NCI-H146 treated with DMSO at 0.1 percent for 48 hours (cell line): ENCODE results near the gene F2.

Experiments used
- DNase-seq: peaks from one replicate; lab custom pipeline; 2025; ENCODE audit not compliant: unreplicated experiment; lab: John Stamatoyannopoulos, UW

The F2 gene

DNA sequence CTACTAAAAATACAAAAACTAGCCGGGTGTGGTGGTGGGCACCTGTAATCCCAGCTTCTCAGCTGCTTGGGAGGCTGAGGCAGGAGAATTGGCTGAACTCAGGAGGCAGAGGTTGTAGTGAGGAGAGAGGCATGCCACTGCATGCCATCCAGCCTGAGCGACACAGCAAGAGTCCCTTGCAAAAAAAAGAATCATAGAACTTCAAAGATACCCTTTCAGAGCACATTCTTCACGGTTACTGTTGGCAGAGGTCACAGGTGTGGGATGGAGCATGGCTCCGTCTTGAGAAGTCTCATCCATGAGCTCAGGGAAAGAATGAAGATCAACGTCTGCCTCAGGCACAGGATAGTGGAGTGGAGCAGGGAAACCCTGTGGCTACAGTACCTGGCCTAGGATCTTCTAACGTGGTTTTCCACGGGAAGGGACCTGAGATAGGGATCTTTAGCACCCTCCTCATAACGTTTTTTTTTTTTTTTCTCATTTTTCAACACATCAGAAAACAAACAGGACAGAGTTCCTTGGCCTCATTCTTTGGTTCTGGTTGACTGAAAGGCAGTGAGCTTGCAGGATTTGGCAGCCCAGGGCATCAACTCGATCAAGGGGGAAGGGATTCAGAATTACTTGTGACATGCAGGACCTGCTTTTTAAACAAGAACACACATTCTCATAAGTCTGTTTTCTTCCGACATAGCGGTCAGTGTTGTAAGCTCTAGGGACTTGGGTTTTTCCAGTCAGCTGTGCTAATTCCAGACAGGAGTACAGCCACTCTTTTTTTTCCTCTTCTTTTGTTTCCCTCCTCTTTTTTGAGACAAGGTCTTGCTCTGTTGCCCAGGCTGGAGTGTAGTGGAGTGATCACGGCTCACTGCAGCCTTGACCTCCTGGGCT lies 22.8 kb downstream of the F2 start:
- no peak for DNase-seq

DNA sequence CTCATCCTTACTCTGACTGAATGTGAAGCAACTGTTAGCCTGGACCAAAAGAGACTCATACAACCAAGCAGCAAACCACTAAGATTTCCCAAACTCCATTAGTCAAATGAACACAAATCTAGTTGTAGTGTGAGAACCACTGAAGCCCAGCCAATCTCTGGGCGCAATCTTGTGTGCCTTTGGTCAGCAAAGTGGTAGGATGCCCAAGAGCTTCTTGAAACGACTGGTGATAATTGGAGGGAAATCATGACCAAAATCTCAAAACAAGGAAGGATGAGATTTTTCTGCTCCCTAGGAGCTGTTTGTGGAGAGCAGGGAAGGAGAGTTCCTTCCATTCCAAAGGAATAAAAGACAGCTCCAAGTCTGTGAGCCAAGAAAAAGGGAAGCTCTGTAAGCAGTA lies 24.0 kb downstream of the F2 start:
- DNase-seq, result no peak

DNA sequence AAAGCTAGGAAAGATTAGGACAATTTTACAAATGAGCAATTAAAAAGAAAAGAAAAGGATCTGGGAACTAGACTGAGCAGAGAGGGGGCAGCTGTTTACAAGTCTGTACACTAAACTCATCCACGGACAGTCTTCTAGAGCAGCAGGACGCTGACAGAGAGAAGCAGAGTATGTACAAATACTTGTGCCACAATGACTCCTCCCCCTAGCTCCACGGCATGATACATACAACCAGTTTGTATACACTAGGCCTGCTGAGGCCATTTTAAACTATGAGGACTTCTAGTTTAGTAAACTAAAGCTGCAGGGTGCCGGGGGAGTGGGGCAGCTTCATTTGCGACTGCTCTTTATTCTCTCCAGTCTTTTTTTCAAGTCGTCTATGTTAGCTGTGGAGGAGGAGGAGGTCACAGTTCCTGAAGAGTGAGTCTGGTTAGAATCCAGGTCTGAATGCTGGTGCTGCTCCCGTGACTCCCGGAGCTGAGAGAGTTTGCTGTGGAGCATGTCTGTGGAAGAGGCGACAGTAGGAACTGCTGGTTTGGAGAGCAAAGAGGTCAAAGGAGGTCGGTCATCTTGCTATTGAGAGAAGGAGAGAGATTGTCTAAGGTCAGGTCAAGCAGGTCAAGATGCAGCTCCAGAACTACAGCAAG lies 24.8 kb downstream of the F2 start:
- no peak for DNase-seq

DNA sequence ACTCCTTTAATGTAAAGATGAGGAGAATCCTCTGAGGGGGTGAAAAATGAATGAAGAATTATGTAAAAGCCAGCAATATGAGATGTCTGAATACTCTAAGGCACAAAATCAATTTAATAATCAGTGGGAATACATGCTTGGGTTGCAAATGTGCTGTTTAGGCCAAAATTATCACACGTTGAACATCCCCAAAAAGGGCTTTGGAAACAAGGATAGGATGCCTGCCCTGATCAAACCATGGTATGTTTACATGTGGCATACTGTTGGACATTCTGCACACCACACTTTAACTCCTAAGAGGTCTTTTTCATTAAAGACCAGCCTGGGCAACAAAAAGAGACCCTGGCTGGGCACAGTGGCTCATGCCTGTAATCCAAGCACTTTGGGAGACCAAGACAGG lies 26.3 kb downstream of the F2 start:
- DNase-seq, result no peak

DNA sequence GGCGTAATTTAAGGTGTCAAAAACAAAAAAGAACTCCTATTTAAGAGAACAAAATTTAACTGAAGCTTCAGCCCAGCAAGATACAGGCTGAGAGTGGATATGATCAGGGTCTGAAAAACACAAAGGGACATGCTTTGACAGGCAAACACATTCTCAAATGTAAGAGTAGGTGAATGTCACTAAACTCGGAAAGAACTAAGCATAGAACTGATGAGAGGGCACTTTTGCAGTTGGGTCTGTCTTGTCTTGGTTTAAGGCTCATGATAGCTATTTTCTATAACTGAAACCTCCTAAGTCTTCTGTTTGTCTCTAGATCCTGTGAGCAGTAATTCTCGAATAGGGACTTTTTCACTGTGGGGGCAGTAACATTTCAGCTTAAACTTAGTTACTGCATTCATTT lies 27.0 kb downstream of the F2 start:
- no peak for DNase-seq

DNA sequence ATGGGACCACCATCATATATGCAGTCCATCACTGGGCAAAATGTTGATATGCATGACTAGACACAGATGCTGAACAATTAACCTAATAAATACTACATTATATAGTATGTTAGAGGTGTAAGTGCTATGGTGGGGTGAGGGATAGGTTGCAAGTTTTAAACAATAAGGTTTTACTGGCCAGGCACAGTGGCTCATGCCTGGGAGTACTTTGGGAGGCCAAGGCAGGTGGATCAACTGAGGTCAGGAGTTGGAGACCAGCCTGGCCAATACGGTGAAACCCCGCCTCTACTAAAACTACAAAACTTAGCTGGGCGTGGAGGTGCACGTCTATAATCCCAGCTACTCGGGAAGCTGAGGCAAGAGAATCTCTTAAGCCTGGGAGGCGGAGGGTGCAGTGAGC lies 28.1 kb downstream of the F2 start:
- no peak for DNase-seq

DNA sequence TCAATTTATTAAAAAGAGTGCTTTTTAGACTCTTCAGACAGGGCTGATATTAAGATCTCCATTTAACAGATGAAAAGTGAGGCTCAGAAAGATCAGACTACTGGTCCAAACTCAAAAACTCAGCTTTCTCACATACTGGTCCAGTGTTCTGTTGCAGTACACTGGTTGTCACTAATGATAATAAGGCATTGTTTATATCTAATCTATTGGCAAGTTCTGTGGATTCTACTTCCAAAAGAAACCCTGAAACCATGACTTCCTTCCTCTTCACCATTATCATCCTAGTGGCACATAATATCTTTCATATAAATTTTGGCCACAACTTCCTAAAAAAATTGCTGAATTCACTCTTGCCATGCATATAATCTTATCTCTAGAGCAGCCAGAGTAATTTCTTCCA lies 36.9 kb downstream of the F2 start:
- DNase-seq, result no peak

DNA sequence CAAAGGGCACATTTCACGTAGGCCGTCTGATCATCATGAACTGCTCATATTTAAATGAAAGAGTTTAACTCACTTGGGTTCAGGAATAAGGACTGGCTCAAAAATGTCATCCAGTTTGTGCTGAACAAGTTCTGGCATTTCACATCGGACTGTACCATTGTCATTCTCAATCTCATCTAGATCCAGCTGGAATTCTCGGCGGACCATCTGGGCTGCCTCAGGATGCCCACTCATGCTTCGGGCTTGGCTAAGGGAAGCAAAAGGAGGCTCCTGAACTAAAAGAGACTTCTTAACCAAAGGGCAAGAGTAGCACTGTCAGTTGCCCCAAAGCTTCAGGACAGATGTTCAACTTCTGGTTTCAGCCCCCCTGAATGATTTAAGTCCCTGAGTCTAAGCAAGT lies 40.2 kb downstream of the F2 start:
- no peak for DNase-seq

DNA sequence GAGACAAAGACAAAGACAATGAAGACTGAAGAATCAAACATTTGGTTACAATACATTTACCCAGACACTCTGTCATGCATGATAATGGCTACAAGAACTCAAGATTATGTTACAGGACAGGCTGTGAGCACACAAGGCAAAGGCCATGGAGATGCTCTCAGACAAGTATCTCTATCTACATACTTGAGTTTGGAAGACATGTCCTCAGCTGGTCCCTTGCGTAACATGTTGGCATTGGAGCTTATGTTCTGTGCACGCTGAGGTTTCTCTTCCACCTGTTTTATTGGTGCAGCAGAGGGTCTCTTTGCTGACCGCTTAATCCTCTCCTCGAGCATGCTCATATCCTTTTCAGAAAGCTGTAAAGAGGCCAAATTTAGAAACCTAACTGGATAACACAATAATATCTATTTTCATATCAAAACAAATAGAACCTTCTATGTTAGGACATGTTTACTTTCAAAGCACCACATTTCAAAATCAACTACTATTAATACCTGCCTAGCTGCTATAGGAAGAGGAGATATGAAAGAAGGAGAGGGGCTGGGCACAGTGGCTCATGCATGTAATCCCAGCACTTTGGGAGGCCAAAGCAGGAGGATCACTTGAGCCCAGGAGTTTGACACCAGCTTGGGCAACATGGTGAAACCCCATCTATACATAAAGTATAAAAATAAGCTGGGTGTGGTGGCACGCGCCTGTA lies 41.6 kb downstream of the F2 start:
- no peak for DNase-seq

DNA sequence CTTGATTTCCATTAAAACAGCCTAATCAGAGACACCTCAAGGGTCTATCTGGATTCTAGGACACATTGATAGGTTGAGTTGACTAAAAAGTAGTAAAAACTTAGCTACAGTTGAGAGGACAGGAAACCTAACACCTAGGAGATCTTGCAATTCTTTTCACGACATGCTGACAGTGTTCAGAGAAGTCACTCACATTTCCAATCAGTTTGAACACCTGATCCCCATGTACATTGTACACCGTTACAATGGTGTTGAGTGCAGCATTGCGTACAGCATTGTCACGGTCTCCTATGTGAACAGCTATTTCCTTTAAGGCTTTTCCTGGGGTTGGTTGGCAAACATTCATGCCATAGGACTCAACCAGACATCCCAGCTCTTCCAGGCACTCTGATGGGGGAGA lies 42.8 kb downstream of the F2 start:
- no peak for DNase-seq

DNA sequence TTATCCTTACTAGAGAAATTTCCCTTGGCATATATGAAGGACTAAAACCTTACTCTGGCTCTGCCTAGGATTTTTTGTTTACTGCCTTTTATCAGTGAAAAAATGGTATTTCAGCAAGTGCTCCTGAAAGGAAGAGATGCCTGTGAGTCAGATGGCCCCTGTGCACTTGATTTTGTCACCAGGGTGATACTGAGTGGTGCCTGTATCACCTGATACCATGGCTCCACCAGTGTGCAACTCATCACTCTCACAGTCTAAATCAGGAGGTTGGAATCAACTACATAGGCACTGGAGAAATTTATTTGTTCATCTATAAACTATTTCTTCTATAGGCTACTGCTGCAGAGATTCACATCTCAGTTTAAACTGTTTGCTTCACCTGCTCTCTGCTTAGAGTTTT lies 43.2 kb downstream of the F2 start:
- no peak for DNase-seq

DNA sequence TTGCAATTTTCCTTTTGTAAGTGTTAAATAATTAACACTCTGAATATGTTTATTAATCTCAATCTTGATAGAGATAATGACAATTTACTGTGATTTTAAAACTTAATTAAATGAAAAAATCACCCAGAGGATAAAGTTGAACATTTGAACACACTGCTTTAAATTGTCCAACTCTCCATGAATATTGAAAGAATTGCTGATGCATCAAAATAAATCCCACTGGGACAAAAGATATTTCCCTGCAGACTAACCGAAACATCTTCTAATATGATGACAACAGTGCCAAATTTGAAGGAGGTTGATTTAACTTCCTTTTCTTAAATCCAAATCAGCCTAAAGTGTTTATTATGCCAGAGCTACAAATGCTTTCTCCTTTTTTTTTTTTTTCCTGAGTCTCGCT lies 47.6 kb downstream of the F2 start:
- no peak for DNase-seq

DNA sequence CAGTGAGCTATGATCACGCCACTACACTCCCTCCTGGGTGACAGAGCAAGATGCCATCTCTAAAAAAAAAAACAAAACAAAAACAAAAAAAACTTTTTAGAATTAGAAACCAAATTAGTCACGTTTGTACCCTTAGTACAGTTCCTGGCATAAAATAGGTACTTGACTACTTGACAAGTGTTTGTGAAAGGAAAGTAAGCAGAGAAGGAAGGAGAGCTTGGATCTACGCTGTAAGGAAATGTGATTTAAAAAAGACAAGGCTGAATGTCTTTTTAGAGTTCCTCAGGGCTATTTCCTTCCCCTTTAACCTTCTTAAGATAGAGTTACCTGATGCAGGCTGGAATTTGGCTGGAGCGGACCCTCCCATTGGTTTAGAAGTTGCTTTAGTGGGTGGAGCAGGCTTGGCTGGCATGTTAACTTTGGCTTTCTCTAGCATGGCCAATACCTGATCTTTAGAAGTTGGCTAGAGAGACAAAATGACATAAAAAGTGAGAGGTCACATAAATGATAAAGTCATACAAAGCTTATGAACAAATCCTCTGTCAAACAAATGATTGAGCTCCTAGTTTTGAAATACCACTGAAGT lies 50.7 kb downstream of the F2 start:
- no peak for DNase-seq

DNA sequence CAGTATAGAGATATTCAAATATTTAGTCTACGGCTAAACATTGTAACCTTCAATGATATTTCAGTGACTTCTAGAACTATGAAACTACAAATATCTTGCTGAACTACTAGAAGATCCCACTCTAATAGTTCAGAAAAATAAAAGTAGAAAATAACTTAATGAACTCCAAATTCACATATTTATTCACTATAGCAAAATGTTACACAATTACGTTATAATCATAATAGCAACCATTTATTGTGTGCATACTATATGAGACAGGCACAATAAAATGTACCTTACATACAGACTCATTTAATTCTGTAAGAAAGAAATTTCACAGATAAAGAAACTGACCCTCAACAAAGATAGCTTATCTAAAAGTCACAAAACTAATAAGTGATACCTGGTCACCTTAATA lies 57.9 kb downstream of the F2 start:
- no peak for DNase-seq

DNA sequence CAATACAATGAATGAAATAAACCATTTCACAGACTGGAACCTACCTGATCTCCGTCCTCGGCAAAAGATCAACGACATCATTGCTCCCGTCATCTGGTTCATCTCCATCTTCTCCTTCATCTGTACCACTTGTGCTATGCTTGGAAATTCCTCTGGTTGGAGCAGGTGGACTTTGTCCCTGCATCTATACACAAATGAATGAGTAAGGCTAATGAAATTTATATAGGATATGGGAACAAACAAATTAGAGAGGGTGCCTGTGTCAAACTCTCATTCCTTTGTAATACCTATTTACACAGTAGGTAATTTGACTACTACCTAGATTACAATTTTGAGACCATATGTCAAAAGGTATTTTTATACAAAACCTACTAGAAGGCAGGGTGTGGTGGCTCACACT lies 59.4 kb downstream of the F2 start:
- no peak for DNase-seq
